ENCODE results near the gene PLD4. TPM values are rescaled to one million over a fixed set of nuclear protein-coding genes. Genes with fewer than 3 reads are reported as not detected.

PLD4 gene
- total RNA-seq, 4 donors from 2014 or later: 0.16 TPM; not detected in 3

- no peaks in the 10 kb centered on the region for H3K27me3 ChIP-seq
- no peaks in the 10 kb centered on the region for H3K36me3 ChIP-seq
- H3K27ac ChIP-seq: no peak overlapping the region
- 64% methylated on average over 7 of the region's 9 CpGs for WGBS
- peaks cover 26% of the 10 kb centered on the region for H3K4me1 ChIP-seq
- no peak overlapping the region for H3K4me3 ChIP-seq
- peak in 1 of 2 donors; percentile 76 for DNase-seq (ENCODE audit: low spot score in 2 of 2)
- TF ChIP-seq CTCF (IDR thresholded peaks at IDR 0.05) (no peak), POLR2AphosphoS5 (IDR thresholded peaks at IDR 0.05) (no peak), POLR2A (IDR thresholded peaks at IDR 0.05) (no peak), EP300 (IDR thresholded peaks at IDR 0.05) (no peak)
- no peaks in the 10 kb centered on the region for H3K9me3 ChIP-seq
Measured at GRCh38 chr14:104931304-104931770, 6.7 kb downstream of the PLD4 start.

- Histone ChIP-seq H3K9me3 (no peaks in the 10 kb centered on the region), H3K36me3 (no peaks in the 10 kb centered on the region), H3K4me1 (peaks cover 26% of the 10 kb centered on the region), H3K27me3 (no peaks in the 10 kb centered on the region), H3K4me3 (peak overlapping the region; percentile 59), H3K27ac (no peak overlapping the region)
- TF ChIP-seq CTCF (IDR thresholded peaks at IDR 0.05) (no peak), EP300 (IDR thresholded peaks at IDR 0.05) (no peak), POLR2A (IDR thresholded peaks at IDR 0.05) (no peak), POLR2AphosphoS5 (IDR thresholded peaks at IDR 0.05) (no peak)
- peak; percentile 72 to 77 for DNase-seq (ENCODE audit: low spot score in 2 of 2)
- 61% methylated on average over 42 of the region's 64 CpGs for WGBS
Measured at GRCh38 chr14:104931771-104932675, 7.3 kb downstream of the PLD4 start.

- Histone ChIP-seq H3K27ac (no peak overlapping the region), H3K4me3 (peak overlapping the region; percentile 59), H3K4me1 (peaks cover 26% of the 10 kb centered on the region), H3K27me3 (no peaks in the 10 kb centered on the region), H3K36me3 (peaks cover 6% of the 10 kb centered on the region), H3K9me3 (no peaks in the 10 kb centered on the region)
- TF ChIP-seq POLR2A (IDR thresholded peaks at IDR 0.05) (no peak), CTCF (IDR thresholded peaks at IDR 0.05) (peak in 1 of 2 donors; percentile 96), EP300 (IDR thresholded peaks at IDR 0.05) (no peak), POLR2AphosphoS5 (IDR thresholded peaks at IDR 0.05) (peak in 1 of 3 donors; percentile 60)
- peak; percentile 88 to 93 for DNase-seq (ENCODE audit: low spot score in 2 of 2)
- no CpG with 5 or more reads among the region's 100 CpGs for WGBS
Measured at GRCh38 chr14:104932676-104933631, 8.3 kb downstream of the PLD4 start.

GRCh38 chr14:104933746-104934733 is 9.4 kb downstream of the PLD4 start:
- Histone ChIP-seq H3K9me3 (no peaks in the 10 kb centered on the region), H3K36me3 (peaks cover 10% of the 10 kb centered on the region), H3K4me3 (peak overlapping the region; percentile 59), H3K27ac (no peak overlapping the region), H3K27me3 (no peaks in the 10 kb centered on the region), H3K4me1 (peaks cover 26% of the 10 kb centered on the region)
- DNase-seq (ENCODE audit: low spot score in 2 of 2): peak; percentile 70 to 71
- WGBS: 30% methylated on average over 10 of the region's 42 CpGs
- no peak for TF ChIP-seq EP300 (IDR thresholded peaks at IDR 0.05)
- TF ChIP-seq POLR2A (IDR thresholded peaks at IDR 0.05): no peak
- no peak for TF ChIP-seq CTCF (IDR thresholded peaks at IDR 0.05)
- TF ChIP-seq POLR2AphosphoS5 (IDR thresholded peaks at IDR 0.05): no peak

Measured in suprapubic skin (tissue), 4 donors.